H1 (cell line): ENCODE measurements around the gene MEIOB. TPM values are rescaled to one million over a fixed set of nuclear protein-coding genes. Genes with fewer than 3 reads are reported as not detected.

Source experiments
- EGR1 ChIP-seq: IDR thresholded peaks from 2 replicates; pipeline ENCODE4 v1.6.1; 2011; ENCODE audit warnings: low read depth, low read length, borderline replicate concordance
- SUZ12 ChIP-seq: fragments of 200-600 bp; sonication (generic); IDR thresholded peaks from 2 replicates; pipeline ENCODE4 v1.6.1; 2012; ENCODE audit warnings: mild to moderate bottlenecking, inconsistent platforms, low read length, moderate library complexity, mixed read lengths
- TAF7 ChIP-seq: optimal IDR thresholded peaks from 2 replicates; pipeline ENCODE3; 2011; ENCODE audit warnings: low read depth, mild to moderate bottlenecking, inconsistent platforms, low read length, moderate library complexity, borderline replicate concordance
- polyA plus RNA-seq, 7 experiments: library from polyadenylated mRNA; depleted of rRNA in 3 of 7; stranded (reverse) in 5 of 7; unstranded in 2 of 7; fragments of >200 nt in 5 of 7; fragments of 200-250 nt in 2 of 7; gene quantifications; 1 replicate in 5 of 7; 2 replicates in 1 of 7; 4 replicates in 1 of 7; pipeline versions ENCODE4 v1.2.1 to v1.2.3, GENCODE V29; 2011 to 2013; ENCODE audit warnings: missing spikeins in 2 of 7, mixed read lengths in 2 of 7
- total RNA-seq: library from RNA; stranded (reverse); fragmentation: NEBNext Ultra II Directional; extraction: Animal tissue kit (Norgen Biotek cat#: 25700); gene quantifications from 2 replicates; pipeline ENCODE4 v1.2.1, GENCODE V29; 2021
- TF ChIP-seq, protein P1 (sequence below): IDR thresholded peaks from 2 replicates; pipeline ENCODE4 v1.6.1; 2012; ENCODE audit warnings: inconsistent platforms

Gene MEIOB
- total and polyA plus RNA-seq, 2 of the 8 experiments (the other 6 are each of a cell fraction or from before 2014, with no cell fraction given) = 0.63 to 1.1 TPM

DNA sequence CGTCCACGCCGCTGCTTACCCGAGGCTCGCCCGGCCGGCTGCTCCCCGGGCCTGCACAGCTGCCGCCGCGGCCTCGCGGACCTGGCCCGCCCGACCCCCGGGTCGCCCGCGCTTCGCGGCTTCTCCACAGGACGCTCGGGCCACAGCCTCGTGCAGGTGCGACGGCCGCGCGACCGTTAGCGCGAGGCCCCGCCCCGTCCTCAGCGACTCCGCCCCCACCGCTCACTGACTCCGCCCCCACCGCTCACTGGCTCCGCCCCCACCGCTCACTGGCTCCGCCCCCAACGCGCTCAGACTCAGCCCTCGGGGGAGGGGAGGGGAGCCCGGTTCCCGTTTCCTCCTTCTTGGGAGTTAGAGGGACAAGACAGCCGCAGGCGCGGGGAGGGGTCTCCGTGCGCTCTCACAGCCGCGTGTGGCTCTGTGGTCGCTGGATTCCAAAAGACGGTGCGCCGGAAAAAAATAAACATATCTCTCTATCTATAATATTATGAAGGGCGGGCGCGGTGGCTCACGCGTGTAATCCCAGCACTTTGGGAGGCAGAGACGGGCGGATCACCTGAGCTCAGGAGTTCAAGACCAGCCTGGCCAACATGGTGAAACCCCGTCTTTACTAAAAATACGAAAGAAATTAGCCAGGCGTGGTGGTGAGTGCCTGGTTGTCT is at the start of gene MEIOB (continued):
- TF ChIP-seq TAF7 (no peak), SUZ12 (no peak), EGR1 (peak; percentile 33; the same call in 1 of the 2 replicates)
- TF ChIP-seq, protein P1, sequence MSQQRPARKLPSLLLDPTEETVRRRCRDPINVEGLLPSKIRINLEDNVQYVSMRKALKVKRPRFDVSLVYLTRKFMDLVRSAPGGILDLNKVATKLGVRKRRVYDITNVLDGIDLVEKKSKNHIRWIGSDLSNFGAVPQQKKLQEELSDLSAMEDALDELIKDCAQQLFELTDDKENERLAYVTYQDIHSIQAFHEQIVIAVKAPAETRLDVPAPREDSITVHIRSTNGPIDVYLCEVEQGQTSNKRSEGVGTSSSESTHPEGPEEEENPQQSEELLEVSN = peak; percentile 89
- TF ChIP-seq, all 59 proteins: peak for 6
